K562 treated with DMSO at 1 percent for 24 hours (cell line): Measurements from ENCODE around the gene B4GALT2. TPM values are rescaled to one million over a fixed set of nuclear protein-coding genes. Genes with fewer than 3 reads are reported as not detected.

Experiments
- total RNA-seq: library from RNA; unstranded; fragments of 300-600 nt; gene quantifications from 2 replicates; pipeline ENCODE4 v1.2.3, GENCODE V29; 2022; ENCODE audit warnings: low read depth; ENCODE audit not compliant: insufficient read depth

The B4GALT2 gene
- total RNA-seq, result 38.6 and 40.1 TPM in 2 replicates

DNA sequence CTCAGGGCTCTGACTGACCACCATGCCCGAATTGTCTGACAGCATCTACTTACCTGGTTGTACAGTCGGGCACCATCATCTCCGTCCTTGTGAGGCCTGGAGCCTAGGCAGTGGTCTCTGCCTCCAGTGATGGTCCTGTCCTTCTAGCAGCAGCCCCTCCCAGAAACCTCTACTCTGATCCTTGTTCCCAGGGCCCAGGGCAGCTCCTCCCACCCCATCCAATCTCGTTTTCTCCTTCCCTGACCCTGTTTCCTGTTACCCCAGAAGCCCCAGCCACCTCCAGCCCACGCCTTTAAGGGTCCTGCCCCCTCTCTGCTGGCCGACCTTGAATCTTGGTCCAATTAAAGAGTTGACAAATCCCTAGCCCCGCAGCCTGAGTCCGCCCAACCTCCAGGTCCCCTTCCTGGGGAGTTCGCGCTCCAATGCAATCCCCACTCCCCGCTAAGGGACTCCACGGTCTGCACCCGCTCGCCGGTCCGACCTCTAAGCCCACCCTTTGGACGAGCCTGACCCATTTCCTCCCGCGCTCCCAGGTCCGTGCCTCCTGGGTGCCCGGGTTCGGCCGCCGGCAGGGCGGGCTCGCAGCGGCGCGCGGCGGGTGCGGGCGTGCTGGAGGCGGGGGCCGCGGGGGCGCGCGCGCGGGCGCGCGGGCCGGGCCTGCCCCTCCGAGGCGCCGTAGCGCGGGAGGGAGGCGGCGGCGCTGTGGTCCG, at the start of gene B4GALT2:
TSS of gene B4GALT2 (plus strand) at position 660 of the 710 bp plus-strand sequence. CDS start 1,951 bp downstream, outside the sequence.

GRCh38 chr1:43933386-43934100, 45.5 kb upstream of the B4GALT2 start, which contains the start of gene ARTN:
ARTN (plus strand) TSS chr1:43933801; CDS start chr1:43935657, 1,856 bp downstream.

GRCh38 chr1:43946236-43947060, 32.6 kb upstream of the B4GALT2 start, which contains the start of gene IPO13:
IPO13 (plus strand) TSS chr1:43946950; CDS start chr1:43947601, 651 bp downstream.

GRCh38 chr1:43969746-43970466, 9.1 kb upstream of the B4GALT2 start, which contains the start of gene DPH2:
DPH2 (plus strand) TSS chr1:43970010; CDS start chr1:43970176, 166 bp downstream.

DNA sequence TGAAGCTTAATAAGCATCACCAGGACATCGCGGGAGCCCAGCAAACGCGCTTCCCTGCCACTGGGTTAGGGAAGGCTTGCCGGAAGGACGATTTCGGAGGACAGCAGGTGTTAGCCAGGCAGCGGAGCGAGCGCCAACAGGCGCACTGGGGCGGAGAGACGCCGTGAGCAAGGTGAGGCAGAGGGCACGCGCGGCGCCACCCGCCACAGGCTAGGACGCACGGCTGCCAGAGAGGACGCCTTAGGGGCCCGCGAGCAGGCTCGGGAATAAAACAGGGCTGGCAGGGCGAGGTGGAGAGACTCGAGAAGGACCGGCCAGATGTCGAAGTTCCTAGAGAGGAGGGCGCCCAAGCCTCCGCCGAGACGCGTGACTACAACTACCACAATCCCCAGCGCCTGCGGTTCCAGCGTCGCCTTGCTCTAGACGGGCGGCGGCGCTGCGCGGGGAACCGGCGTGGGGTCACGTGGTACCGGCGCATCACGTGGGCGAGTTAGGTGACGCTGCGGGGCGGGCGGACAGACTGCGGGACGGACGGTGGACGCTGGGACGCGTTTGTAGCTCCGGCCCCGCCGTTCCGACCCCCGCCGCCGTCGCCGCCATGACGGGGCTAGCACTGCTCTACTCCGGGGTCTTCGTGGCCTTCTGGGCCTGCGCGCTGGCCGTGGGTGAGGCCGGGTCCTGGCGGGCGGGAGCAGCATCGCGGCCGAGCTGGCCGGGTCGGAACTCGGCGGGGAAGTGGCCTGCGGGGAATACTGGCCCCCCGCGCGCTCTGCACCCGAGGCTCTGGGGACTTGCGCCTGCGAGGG, 4.4 kb upstream of the B4GALT2 start, which contains the start of gene ATP6V0B:
TSS of gene ATP6V0B (plus strand) at position 518 of the 806 bp plus-strand sequence. CDS start at position 599, 81 bp downstream.

DNA sequence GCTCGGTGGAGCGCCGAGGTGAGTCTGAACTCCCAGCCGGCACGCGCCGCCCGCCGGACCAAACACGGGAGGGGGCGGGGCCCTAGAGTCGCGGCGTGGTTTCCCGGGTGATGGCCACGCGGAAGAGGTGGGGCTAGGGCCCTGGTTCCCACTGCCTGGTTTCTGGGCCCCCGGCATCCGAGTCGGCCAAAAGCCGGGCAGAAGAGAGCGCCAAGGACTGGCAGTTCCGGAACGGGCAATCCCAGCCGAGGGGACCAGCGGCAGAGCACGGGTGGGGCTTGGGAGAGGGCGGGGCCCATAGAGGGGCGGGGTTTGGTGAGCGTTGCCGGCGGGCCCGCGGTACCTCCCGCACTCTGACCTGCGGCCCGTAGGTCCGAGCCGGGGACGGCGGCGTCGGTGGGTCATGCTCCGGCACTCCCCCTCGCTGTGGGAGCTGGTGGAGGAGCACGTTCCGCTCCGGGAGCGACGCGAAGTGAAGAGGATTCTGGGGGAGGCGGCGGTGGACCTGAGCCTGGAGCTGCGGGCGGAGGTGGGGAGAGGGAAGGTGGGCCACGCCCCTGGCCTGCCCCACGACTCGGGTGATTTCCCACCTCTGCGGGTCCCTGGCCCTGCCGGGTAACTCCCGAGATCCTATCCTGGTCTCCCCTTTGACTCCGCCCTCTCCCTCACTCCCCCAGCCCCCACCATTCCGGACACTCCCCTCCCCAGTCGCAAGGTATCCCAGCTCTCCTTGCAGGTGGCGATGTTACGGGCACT, 12.6 kb downstream of the B4GALT2 start, which contains the start of gene CCDC24:
TSS of gene CCDC24 (plus strand) at position 124 of the 756 bp plus-strand sequence. CDS start at position 404, 280 bp downstream.

DNA sequence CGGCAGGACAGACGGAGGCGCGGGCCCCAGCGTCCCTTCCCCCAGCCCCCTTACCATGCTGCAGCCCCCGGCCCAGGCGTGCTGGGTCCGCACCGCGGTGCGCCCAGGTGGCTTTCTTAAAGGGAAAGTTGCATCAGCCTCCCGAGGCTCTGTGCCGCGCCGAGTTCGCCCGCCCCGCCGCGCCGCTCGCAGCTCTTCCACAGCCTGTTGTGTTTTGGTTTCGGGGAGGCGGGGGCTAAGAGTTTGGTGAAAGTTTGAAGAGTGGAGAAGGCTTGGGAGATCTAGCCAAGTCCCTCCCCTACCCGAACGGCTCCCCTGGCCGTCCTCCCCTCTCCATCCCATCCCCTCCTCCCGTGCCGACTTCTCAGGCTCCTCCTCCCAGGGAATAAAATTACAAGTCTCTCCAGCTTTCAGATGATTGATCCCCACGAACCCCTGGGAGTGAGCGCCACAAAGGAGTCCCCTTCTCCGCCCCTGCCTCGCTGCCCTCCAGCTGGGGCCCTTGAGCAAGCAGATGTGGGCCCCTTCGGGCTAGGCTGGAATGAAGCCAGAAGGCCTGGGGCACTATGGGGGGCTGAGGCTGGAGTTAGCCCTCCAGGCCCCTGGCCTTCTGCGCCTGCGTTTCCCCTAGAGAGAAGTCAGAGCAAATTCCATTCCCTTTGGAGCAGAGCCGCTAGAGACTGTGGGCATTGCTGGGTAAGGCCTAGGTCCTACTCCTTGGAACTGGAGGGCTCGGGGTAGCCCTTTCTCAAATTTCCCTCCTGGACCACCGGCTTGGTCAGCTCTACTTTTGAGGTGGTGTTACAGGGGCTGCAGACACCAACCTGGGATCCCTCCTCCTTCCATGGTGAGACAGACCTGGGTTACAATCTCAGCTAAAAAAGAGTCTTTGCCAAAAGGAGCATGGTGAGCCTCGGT, 52.5 kb downstream of the B4GALT2 start, which contains the start of gene SLC6A9:
TSS of gene SLC6A9 (minus strand) at position 211 of the 918 bp plus-strand sequence. CDS start 7,185 bp downstream, outside the sequence.

Other genes with a start within 250 kb of the B4GALT2 start
- gene ARTN, start 45.4 kb upstream of the B4GALT2 start, total RNA-seq, result 2.2 and 3.5 TPM in 2 replicates
- 37.5 and 49.1 TPM in 2 replicates for gene IPO13, start 32.3 kb upstream of the B4GALT2 start, total RNA-seq
- gene DPH2, start 9.2 kb upstream of the B4GALT2 start, total RNA-seq, result 20.7 and 21.6 TPM in 2 replicates
- gene ATP6V0B, start 4.2 kb upstream of the B4GALT2 start, total RNA-seq, result 490 and 517 TPM in 2 replicates
- 2.0 and 3.2 TPM in 2 replicates for gene CCDC24, start 12.4 kb downstream of the B4GALT2 start, total RNA-seq
- gene SLC6A9, start 52.3 kb downstream of the B4GALT2 start, total RNA-seq, result 56.9 and 59.8 TPM in 2 replicates
- gene KLF17, start 139.6 kb downstream of the B4GALT2 start, total RNA-seq, result 0.16 TPM in 1 of 2 replicates, not detected in the other
- gene KLF18, start 162.4 kb downstream of the B4GALT2 start, total RNA-seq, result not detected in 2 replicates
- 38.7 and 46.4 TPM in 2 replicates for gene DMAP1, start 234.3 kb downstream of the B4GALT2 start, total RNA-seq